Measurements from ENCODE around the gene DCDC2. TPM values are rescaled to one million over a fixed set of nuclear protein-coding genes. Genes with fewer than 3 reads are reported as not detected.

The DCDC2 gene
- total RNA-seq, 1 experiment from 2014 or later, result 5.6 TPM

DNA sequence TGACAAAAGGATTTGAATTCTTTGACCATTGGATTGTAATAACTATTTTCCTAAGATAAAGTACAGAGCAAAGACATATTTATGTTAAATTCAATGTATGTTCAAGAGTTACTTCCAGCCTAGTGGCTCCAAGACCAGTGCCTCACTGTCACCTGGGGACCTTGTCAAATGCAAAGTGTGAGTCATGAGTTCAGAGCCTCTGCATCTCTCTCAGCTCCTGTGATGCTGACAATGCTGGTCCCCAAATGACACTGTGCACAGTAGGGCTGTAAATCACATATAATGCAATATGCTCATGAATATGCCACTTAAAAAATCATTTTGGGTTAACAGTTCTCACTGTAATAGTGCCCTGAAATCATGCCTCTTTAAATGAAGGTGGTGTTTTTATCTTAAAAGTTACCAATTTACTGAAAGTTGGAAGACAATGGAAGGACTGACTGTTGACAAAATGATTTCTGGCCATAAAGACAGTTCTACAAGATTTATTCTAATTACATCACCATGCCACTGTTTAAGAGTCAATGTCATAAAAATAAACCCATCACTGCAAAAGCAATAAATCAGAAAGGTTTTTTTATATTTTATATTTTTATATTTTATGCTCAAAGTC is 169.8 kb downstream of the DCDC2 start:
- TF ChIP-seq, protein P1, sequence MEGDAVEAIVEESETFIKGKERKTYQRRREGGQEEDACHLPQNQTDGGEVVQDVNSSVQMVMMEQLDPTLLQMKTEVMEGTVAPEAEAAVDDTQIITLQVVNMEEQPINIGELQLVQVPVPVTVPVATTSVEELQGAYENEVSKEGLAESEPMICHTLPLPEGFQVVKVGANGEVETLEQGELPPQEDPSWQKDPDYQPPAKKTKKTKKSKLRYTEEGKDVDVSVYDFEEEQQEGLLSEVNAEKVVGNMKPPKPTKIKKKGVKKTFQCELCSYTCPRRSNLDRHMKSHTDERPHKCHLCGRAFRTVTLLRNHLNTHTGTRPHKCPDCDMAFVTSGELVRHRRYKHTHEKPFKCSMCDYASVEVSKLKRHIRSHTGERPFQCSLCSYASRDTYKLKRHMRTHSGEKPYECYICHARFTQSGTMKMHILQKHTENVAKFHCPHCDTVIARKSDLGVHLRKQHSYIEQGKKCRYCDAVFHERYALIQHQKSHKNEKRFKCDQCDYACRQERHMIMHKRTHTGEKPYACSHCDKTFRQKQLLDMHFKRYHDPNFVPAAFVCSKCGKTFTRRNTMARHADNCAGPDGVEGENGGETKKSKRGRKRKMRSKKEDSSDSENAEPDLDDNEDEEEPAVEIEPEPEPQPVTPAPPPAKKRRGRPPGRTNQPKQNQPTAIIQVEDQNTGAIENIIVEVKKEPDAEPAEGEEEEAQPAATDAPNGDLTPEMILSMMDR (conservative IDR thresholded peaks at IDR 0.05), result no peak
- TF ChIP-seq EZH2 (IDR thresholded peaks at IDR 0.05; ENCODE audit: low read depth), result no peak
- no peaks in the 10 kb centered on the region for H4K20me1 ChIP-seq (ENCODE audit: insufficient read depth)
- H3K4me3 ChIP-seq, result no peak overlapping the region
- H2AFZ ChIP-seq, result no peak overlapping the region
- no peaks in the 10 kb centered on the region for H3F3A ChIP-seq (ENCODE audit: insufficient read depth, low read depth)
- no peaks in the 10 kb centered on the region for H3K27me3 ChIP-seq (ENCODE audit: insufficient read depth, low read depth)
- BruUV-seq (replicated peaks), result no TSS peak
- no peak overlapping the region for H3K4me2 ChIP-seq
- ChIA-PET POLR2A (ENCODE audit: unreplicated experiment) (no interaction called here), CTCF (no interaction called here)
- H3K4me1 ChIP-seq (replicated peaks; ENCODE audit: insufficient read depth), result no peaks in the 10 kb centered on the region
- no peaks in the 10 kb centered on the region for H3K36me3 ChIP-seq (ENCODE audit: low read depth)
- no peaks in the 10 kb centered on the region for H3K79me2 ChIP-seq (ENCODE audit: low read depth)
- intact Hi-C loops (cut with micrococcal nuclease; ENCODE audit: unreplicated experiment), result no loop called here
- no peak overlapping the region for H3K27ac ChIP-seq
- H3K9me2 ChIP-seq (ENCODE audit: insufficient read depth), result no peaks in the 10 kb centered on the region
- H3K9me3 ChIP-seq (ENCODE audit: insufficient read depth, low read depth), result no peaks in the 10 kb centered on the region
- no peak for DNase-seq

- CTCF ChIA-PET, result no interaction called here
These were observed 171.5 kb downstream of the DCDC2 start for GRCh38 chr6:24186349-24186748.

DNA sequence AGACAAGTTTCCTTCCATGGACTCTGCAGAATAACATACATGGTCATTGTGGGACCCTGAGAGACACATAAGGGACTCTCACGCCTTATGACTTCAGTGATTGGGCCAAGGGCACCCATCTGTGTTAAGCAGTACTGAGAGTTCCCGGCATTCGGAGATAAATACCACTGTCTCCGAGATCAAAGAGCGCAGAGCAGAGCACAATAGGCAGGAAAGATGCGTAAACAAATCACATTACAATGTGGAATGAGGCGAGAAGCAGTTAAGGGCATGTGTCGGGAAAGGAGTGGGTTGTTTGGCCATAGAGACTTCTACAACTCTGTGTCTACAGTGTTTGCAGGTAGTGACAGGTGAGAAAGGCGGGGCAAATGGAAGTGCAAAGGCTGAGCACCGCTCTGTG is 174.3 kb downstream of the DCDC2 start:
- no peak overlapping the region for H2AFZ ChIP-seq
- no TSS peak for BruUV-seq (replicated peaks)
- ChIA-PET POLR2A (ENCODE audit: unreplicated experiment) (no interaction called here), CTCF (no interaction called here)
- H3K4me1 ChIP-seq (replicated peaks; ENCODE audit: insufficient read depth), result no peaks in the 10 kb centered on the region
- no peaks in the 10 kb centered on the region for H3K27me3 ChIP-seq (ENCODE audit: insufficient read depth, low read depth)
- H3K4me3 ChIP-seq, result no peak overlapping the region
- no peaks in the 10 kb centered on the region for H3K9me2 ChIP-seq (ENCODE audit: insufficient read depth)
- TF ChIP-seq, protein P1 (conservative IDR thresholded peaks at IDR 0.05), result no peak
- no peak for TF ChIP-seq EZH2 (IDR thresholded peaks at IDR 0.05; ENCODE audit: low read depth)
- no peaks in the 10 kb centered on the region for H4K20me1 ChIP-seq (ENCODE audit: insufficient read depth)
- intact Hi-C loops (cut with micrococcal nuclease; ENCODE audit: unreplicated experiment), result no loop called here
- H3F3A ChIP-seq (ENCODE audit: insufficient read depth, low read depth), result no peaks in the 10 kb centered on the region
- H3K4me2 ChIP-seq, result no peak overlapping the region
- no peak overlapping the region for H3K27ac ChIP-seq
- H3K9me3 ChIP-seq (ENCODE audit: insufficient read depth, low read depth), result no peaks in the 10 kb centered on the region
- no peak for DNase-seq
- no peaks in the 10 kb centered on the region for H3K36me3 ChIP-seq (ENCODE audit: low read depth)
- no peaks in the 10 kb centered on the region for H3K79me2 ChIP-seq (ENCODE audit: low read depth)

More at GRCh38 chr6:24186349-24186748, 171.5 kb downstream of the DCDC2 start:
- intact Hi-C loops (cut with micrococcal nuclease; ENCODE audit: unreplicated experiment), result no loop called here
- TF ChIP-seq, protein P1 (conservative IDR thresholded peaks at IDR 0.05), result no peak
- no peak for TF ChIP-seq EZH2 (IDR thresholded peaks at IDR 0.05; ENCODE audit: low read depth)
- H3K36me3 ChIP-seq (ENCODE audit: low read depth), result no peaks in the 10 kb centered on the region
- H3K4me3 ChIP-seq, result no peak overlapping the region
- no peak overlapping the region for H3K4me2 ChIP-seq
- no peaks in the 10 kb centered on the region for H3K4me1 ChIP-seq (replicated peaks; ENCODE audit: insufficient read depth)
- H3F3A ChIP-seq (ENCODE audit: insufficient read depth, low read depth), result no peaks in the 10 kb centered on the region
- H3K9me2 ChIP-seq (ENCODE audit: insufficient read depth), result no peaks in the 10 kb centered on the region
- no peaks in the 10 kb centered on the region for H3K79me2 ChIP-seq (ENCODE audit: low read depth)
- DNase-seq, result no peak
- no peaks in the 10 kb centered on the region for H4K20me1 ChIP-seq (ENCODE audit: insufficient read depth)
- no peaks in the 10 kb centered on the region for H3K9me3 ChIP-seq (ENCODE audit: insufficient read depth, low read depth)
- H2AFZ ChIP-seq, result no peak overlapping the region
- BruUV-seq (replicated peaks), result no TSS peak
- no peak overlapping the region for H3K27ac ChIP-seq
- POLR2A ChIA-PET (ENCODE audit: unreplicated experiment), result no interaction called here
- H3K27me3 ChIP-seq (ENCODE audit: insufficient read depth, low read depth), result no peaks in the 10 kb centered on the region
